PC-3 (cell line): ENCODE measurements around the gene GRIPAP1.

Experiments used
- EZH2 ChIP-seq: fragments of 300-600 bp; sonication (generic); IDR thresholded peaks from one replicate; pipeline ENCODE4 v1.6.1; 2017; ENCODE audit warnings: antibody characterized with exemption, mild to moderate bottlenecking, low read length; ENCODE audit not compliant: unreplicated experiment
- EZH2phosphoT487 ChIP-seq: fragments of 300-600 bp; sonication (generic); IDR thresholded peaks from 2 replicates; pipeline ENCODE4 v1.6.1; 2018; ENCODE audit warnings: mild to moderate bottlenecking, antibody characterized with exemption, low read length, borderline replicate concordance
- TF ChIP-seq, protein P1 (sequence below): fragments of 300-600 bp; sonication (generic); conservative IDR thresholded peaks from 2 replicates; pipeline ENCODE4 v1.5.1; 2017; ENCODE audit warnings: antibody characterized with exemption, low read depth, mild to moderate bottlenecking, low read length

DNA sequence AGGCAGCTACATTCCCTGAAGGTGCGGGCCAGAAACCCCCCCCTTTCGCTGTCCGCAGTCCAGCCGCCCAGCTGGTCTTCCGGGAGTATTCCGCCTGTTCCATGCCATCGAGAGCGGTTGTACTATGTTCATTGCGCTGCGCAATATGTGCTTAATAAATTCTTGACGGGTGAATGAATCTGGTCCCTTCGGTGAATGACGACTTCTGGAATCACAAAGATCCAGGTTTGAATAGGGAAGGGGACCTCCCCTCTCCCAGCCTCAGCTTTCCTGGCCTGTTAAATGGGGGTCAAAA, 41.9 kb upstream of the GRIPAP1 start:
- TF ChIP-seq, protein P1, sequence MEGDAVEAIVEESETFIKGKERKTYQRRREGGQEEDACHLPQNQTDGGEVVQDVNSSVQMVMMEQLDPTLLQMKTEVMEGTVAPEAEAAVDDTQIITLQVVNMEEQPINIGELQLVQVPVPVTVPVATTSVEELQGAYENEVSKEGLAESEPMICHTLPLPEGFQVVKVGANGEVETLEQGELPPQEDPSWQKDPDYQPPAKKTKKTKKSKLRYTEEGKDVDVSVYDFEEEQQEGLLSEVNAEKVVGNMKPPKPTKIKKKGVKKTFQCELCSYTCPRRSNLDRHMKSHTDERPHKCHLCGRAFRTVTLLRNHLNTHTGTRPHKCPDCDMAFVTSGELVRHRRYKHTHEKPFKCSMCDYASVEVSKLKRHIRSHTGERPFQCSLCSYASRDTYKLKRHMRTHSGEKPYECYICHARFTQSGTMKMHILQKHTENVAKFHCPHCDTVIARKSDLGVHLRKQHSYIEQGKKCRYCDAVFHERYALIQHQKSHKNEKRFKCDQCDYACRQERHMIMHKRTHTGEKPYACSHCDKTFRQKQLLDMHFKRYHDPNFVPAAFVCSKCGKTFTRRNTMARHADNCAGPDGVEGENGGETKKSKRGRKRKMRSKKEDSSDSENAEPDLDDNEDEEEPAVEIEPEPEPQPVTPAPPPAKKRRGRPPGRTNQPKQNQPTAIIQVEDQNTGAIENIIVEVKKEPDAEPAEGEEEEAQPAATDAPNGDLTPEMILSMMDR: no peak
- no peak for TF ChIP-seq EZH2
- no peak for TF ChIP-seq EZH2phosphoT487
